Liver (tissue), 9 donors: Measurements from ENCODE around the gene KIAA1614. TPM values are rescaled to one million over a fixed set of nuclear protein-coding genes. Genes with fewer than 3 reads are reported as not detected.

Experiments used
- DNase-seq: peaks from one replicate; pipeline ENCODE4 v3.0.0-alpha.2; 2017; ENCODE audit warnings: low spot score
- H3K27ac ChIP-seq, 2 donors: one replicate each; pipeline ENCODE4 v1.7.0; 2013; ENCODE audit warnings: inconsistent platforms in 2 of 2, low read length in 2 of 2, control low read depth in 1 of 2, low read depth in 1 of 2, mild to moderate bottlenecking in 1 of 2
- H3K27me3 ChIP-seq, 4 donors: one replicate each; pipeline versions ENCODE4 v1.6.1 to v1.7.0; 2013; ENCODE audit warnings: low read length in 3 of 4, inconsistent platforms in 1 of 4, mild to moderate bottlenecking in 1 of 4, moderate library complexity in 1 of 4; ENCODE audit not compliant: control insufficient read depth in 4 of 4, insufficient read depth in 4 of 4
- H3K36me3 ChIP-seq, 4 donors: one replicate each; pipeline versions ENCODE4 v1.6.1 to v1.7.0; 2013; ENCODE audit warnings: low read length in 3 of 4, mild to moderate bottlenecking in 3 of 4, low read depth in 1 of 4, moderate library complexity in 1 of 4; ENCODE audit not compliant: control insufficient read depth in 4 of 4, insufficient read depth in 3 of 4
- H3K4me1 ChIP-seq, 4 donors: one replicate each; pipeline versions ENCODE4 v1.6.1 to v1.7.0; 2013; ENCODE audit warnings: low read length in 3 of 4, mild to moderate bottlenecking in 3 of 4, moderate library complexity in 1 of 4; ENCODE audit not compliant: control insufficient read depth in 4 of 4, insufficient read depth in 4 of 4
- H3K4me3 ChIP-seq, 3 donors: one replicate each; pipeline versions ENCODE4 v1.6.1 to v1.7.0; 2013; ENCODE audit warnings: low read length in 3 of 3, control low read depth in 1 of 3, low read depth in 1 of 3, mild to moderate bottlenecking in 1 of 3
- H3K9ac ChIP-seq, 2 donors: one replicate each; pipeline ENCODE4 v1.7.0; 2013; ENCODE audit warnings: low read length in 2 of 2, mild to moderate bottlenecking in 2 of 2, moderate library complexity in 2 of 2, control low read depth in 1 of 2, low read depth in 1 of 2
- H3K9me3 ChIP-seq, 4 donors: one replicate each; pipeline versions ENCODE4 v1.6.1 to v1.7.0; 2013; ENCODE audit warnings: low read length in 3 of 4; ENCODE audit not compliant: control insufficient read depth in 4 of 4
- ATF3 ChIP-seq: IDR thresholded peaks from 2 replicates; pipeline ENCODE4 v1.6.1; 2016; ENCODE audit warnings: antibody characterized with exemption
- CTCF ChIP-seq: fragments of 150-350 bp; IDR thresholded peaks from 2 replicates; pipeline ENCODE4 v1.5.1; 2017; ENCODE audit warnings: improper control_type of control experiment, low read depth, low read length; ENCODE audit not compliant: missing input control
- EGR1 ChIP-seq, 2 donors: IDR thresholded peaks; 2 replicates each; pipeline ENCODE4 v1.6.1; 2016 to 2018; ENCODE audit warnings: antibody characterized with exemption in 2 of 2, low read depth in 2 of 2
- FOXA1 ChIP-seq: IDR thresholded peaks from 2 replicates; pipeline ENCODE4 v1.6.1; 2016; ENCODE audit warnings: antibody characterized with exemption
- FOXA2 ChIP-seq: IDR thresholded peaks from 2 replicates; pipeline ENCODE4 v1.6.1; 2016; ENCODE audit warnings: antibody characterized with exemption
- HNF4A ChIP-seq, 2 donors: conservative IDR thresholded peaks; 2 replicates each; pipeline ENCODE4 v1.6.1; 2016; ENCODE audit warnings: antibody characterized with exemption in 2 of 2, mild to moderate bottlenecking in 2 of 2
- HNF4G ChIP-seq: IDR thresholded peaks from 2 replicates; pipeline ENCODE4 v1.6.1; 2016; ENCODE audit warnings: antibody characterized with exemption
- JUND ChIP-seq, 2 donors: IDR thresholded peaks; 2 replicates each; pipeline ENCODE4 v1.6.1; 2016; ENCODE audit warnings: antibody characterized with exemption in 2 of 2
- REST ChIP-seq: IDR thresholded peaks from 2 replicates; pipeline ENCODE4 v1.6.1; 2016; ENCODE audit warnings: antibody characterized with exemption, mild to moderate bottlenecking
- RXRA ChIP-seq, 2 donors: IDR thresholded peaks; 2 replicates each; pipeline ENCODE4 v1.6.1; 2017 to 2018; ENCODE audit warnings: antibody characterized with exemption in 2 of 2, mild to moderate bottlenecking in 1 of 2
- WGBS: extraction: QIAGEN DNeasy Blood & Tissue Kit; methylation state at CpG from one replicate; pipeline ENCODE4 v1.1.7; 2013; 5-methylcytosine and 5-hydroxymethylcytosine counted together
- polyA plus RNA-seq, 2 donors: library from polyadenylated mRNA; stranded (reverse) in 1 of 2; unstranded in 1 of 2; fragments of 200-250 nt in 1 of 2; fragments of >200 nt in 1 of 2; fragmentation: Nextera tagmentation in 1 of 2; extraction: Ambion mirVana in 1 of 2; gene quantifications; one replicate each; pipeline versions ENCODE4 v1.2.1 to v1.2.3, GENCODE V29; 2013 to 2015
- total RNA-seq, 2 donors: library from RNA; depleted of rRNA; stranded (reverse); fragments of >200 nt; gene quantifications; one replicate each; pipeline ENCODE4 v1.2.3, GENCODE V29; 2014
- TF ChIP-seq, protein P1 (sequence below): IDR thresholded peaks from 2 replicates; pipeline ENCODE4 v1.6.1; 2016; ENCODE audit warnings: antibody characterized with exemption
- donor health status: healthy.
- donor health status: healthy.
- donor health status: healthy.
- donor health status: healthy.
- donor health status: healthy.

Gene KIAA1614
- total and polyA plus RNA-seq, 4 donors: 0.21 to 1.1 (median 0.40) TPM

DNA sequence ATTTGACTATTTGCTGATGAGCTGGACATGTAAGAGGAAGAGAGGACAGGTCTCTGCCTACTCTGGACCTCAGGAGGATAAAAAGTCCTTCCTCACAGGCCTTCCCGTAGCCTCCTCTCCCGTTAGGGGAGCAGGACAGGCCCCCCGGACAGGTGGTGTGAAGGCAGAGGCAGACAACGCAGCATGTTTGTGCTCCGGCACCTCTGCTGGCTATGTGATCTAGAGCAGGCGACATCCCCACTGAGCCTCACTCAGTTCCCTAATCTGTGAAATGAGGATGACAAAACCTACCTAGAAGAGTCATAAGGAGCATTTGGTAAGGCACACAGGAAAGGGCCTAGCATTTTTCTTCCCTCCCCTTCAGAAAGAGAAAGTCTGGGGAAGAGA is 34.8 kb downstream of the KIAA1614 start:
- Histone ChIP-seq H3K9me3 (peaks cover 4 to 16% (median 9%) of the 10 kb centered on the region in 4 donors), H3K4me1 (no peaks in the 10 kb centered on the region), H3K9ac (no peak overlapping the region), H3K27me3 (no peaks in the 10 kb centered on the region), H3K4me3 (no peak overlapping the region), H3K27ac (no peak overlapping the region), H3K36me3 (no peaks in the 10 kb centered on the region)
- DNase-seq: no peak
- TF ChIP-seq HNF4A (conservative IDR thresholded peaks at IDR 0.05): no peak
- no peak for TF ChIP-seq CTCF
- no peak for TF ChIP-seq ATF3
- no peak for TF ChIP-seq FOXA2
- no peak for TF ChIP-seq EGR1 (IDR thresholded peaks at IDR 0.05; ENCODE audit: low read depth in 2 of 2)
- no peak for TF ChIP-seq HNF4G
- no peak for TF ChIP-seq REST
- no peak for TF ChIP-seq RXRA (IDR thresholded peaks at IDR 0.05)
- no peak for TF ChIP-seq JUND (IDR thresholded peaks at IDR 0.05)
- WGBS: 96% methylated on average over 6 of the region's 6 CpGs

DNA sequence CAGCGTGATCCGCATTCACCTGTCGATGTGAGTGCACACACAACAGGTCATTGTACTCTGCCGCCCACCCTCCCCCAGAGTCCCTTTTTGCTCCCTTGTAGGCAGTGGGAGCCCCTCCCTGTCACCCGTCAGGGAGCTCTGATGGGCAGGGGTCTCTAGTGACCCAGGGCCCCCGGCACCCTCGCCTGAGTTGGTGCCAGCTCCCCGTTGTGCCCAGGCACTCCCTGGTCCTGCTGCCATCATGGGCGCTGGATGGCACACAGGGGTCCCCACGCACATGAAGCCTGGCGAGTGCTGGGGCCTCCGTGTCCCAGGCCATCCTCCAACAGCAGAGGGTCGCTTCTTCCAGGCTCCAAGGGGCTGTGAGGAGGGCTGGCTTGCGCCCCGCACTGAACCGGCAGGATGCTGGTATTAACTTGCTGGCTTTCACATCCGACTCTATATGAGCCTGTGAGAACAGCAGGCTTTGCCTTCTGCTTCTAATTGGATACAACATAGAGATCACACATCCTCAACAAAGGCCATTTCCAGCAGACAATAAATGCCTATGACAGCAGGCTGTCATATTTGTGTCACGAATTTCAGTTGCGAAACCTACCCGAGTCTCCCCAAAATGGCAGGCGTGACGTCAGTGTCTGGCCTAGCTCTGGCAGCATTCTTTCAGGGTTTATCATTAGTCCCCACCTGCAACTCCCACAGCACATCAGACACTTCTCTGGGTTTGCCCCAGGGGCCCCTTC is 35.4 kb downstream of the KIAA1614 start:
- no peak for DNase-seq
- no peaks in the 10 kb centered on the region for H3K36me3 ChIP-seq

More for the DNA sequence above, 35.4 kb downstream of the KIAA1614 start:
- H3K4me3 ChIP-seq: no peak overlapping the region
- no peak overlapping the region for H3K27ac ChIP-seq
- no peak overlapping the region for H3K9ac ChIP-seq
- peaks cover 0 to 1% (median 0%) of the 10 kb centered on the region in 4 donors for H3K4me1 ChIP-seq
- TF ChIP-seq FOXA2 (no peak), FOXA1 (no peak)
- TF ChIP-seq, protein P1, sequence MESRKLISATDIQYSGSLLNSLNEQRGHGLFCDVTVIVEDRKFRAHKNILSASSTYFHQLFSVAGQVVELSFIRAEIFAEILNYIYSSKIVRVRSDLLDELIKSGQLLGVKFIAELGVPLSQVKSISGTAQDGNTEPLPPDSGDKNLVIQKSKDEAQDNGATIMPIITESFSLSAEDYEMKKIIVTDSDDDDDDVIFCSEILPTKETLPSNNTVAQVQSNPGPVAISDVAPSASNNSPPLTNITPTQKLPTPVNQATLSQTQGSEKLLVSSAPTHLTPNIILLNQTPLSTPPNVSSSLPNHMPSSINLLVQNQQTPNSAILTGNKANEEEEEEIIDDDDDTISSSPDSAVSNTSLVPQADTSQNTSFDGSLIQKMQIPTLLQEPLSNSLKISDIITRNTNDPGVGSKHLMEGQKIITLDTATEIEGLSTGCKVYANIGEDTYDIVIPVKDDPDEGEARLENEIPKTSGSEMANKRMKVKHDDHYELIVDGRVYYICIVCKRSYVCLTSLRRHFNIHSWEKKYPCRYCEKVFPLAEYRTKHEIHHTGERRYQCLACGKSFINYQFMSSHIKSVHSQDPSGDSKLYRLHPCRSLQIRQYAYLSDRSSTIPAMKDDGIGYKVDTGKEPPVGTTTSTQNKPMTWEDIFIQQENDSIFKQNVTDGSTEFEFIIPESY: no peak
- whole genome bisulfite sequencing: 98% methylated on average over 22 of the region's 22 CpGs
- H3K27me3 ChIP-seq: no peaks in the 10 kb centered on the region
- peaks cover 4 to 16% (median 9%) of the 10 kb centered on the region in 4 donors for H3K9me3 ChIP-seq
